OCI-LY3 (cell line): ENCODE measurements around the gene BICDL2.

Source experiments
- H2AFZ ChIP-seq: fragments of 200-600, 300-600 bp; shearing (Covaris generic); 2 replicates; pipeline ENCODE4 v1.6.0; 2014; ENCODE audit warnings: antibody characterized with exemption, low read depth, low read length
- H3K27ac ChIP-seq: fragments of 200-600, 300-600 bp; sonication (generic); 2 replicates; pipeline ENCODE4 v1.5.1; 2014; ENCODE audit warnings: mild to moderate bottlenecking, low read length, moderate library complexity, mixed read lengths
- H3K27me3 ChIP-seq: fragments of 200-600, 300-600 bp; sonication (generic); 2 replicates; pipeline ENCODE4 v1.6.1; 2014; ENCODE audit warnings: low read depth, low read length, mixed read lengths
- H3K36me3 ChIP-seq: fragments of 200-600, 300-600 bp; sonication (generic); replicated peaks from 2 replicates; pipeline ENCODE3; 2014; ENCODE audit warnings: low read depth, low read length, mixed read lengths
- H3K4me1 ChIP-seq: fragments of 300-600, 200-600 bp; sonication (generic); 2 replicates; pipeline ENCODE4 v1.6.1; 2014; ENCODE audit warnings: low read length, mixed read lengths
- H3K4me2 ChIP-seq: fragments of 200-600, 300-600 bp; sonication (generic); 2 replicates; pipeline ENCODE4 v1.6.1; 2014; ENCODE audit warnings: low read length, mixed read lengths
- H3K4me3 ChIP-seq: fragments of 300-600, 200-600 bp; sonication (generic); 2 replicates; pipeline ENCODE4 v1.5.1; 2014; ENCODE audit warnings: antibody characterized with exemption, mild to moderate bottlenecking, low read length, moderate library complexity
- H3K79me2 ChIP-seq: fragments of 300-600, 200-600 bp; shearing (Covaris generic); 2 replicates; pipeline ENCODE4 v1.6.1; 2014; ENCODE audit warnings: mild to moderate bottlenecking, low read length, mixed read lengths
- H3K9ac ChIP-seq: fragments of 300-600, 200-600 bp; shearing (Covaris generic); 2 replicates; pipeline ENCODE4 v1.6.0; 2014; ENCODE audit warnings: mild to moderate bottlenecking, low read length, moderate library complexity
- H3K9me3 ChIP-seq: fragments of 200-600, 300-600 bp; shearing (Covaris generic); 2 replicates; pipeline ENCODE4 v1.6.1; 2014; ENCODE audit warnings: low read length, mixed read lengths; ENCODE audit not compliant: insufficient read depth
- H4K20me1 ChIP-seq: fragments of 200-600, 300-600 bp; sonication (generic); 2 replicates; pipeline ENCODE4 v1.6.1; 2016; ENCODE audit warnings: low read length, mixed read lengths; ENCODE audit not compliant: insufficient read depth
- EZH2phosphoT487 ChIP-seq: fragments of 200-600 bp; shearing (Covaris generic); IDR thresholded peaks from 2 replicates; pipeline ENCODE4 v1.6.1; 2018; ENCODE audit warnings: antibody characterized with exemption, mixed run types, low read depth
- TF ChIP-seq, protein P1 (sequence below): fragments of 200-600, 300-600 bp; sonication (generic); IDR thresholded peaks from 2 replicates; pipeline ENCODE4 v1.5.1; 2014; ENCODE audit warnings: antibody characterized with exemption, low read length, low read depth

The BICDL2 gene

DNA sequence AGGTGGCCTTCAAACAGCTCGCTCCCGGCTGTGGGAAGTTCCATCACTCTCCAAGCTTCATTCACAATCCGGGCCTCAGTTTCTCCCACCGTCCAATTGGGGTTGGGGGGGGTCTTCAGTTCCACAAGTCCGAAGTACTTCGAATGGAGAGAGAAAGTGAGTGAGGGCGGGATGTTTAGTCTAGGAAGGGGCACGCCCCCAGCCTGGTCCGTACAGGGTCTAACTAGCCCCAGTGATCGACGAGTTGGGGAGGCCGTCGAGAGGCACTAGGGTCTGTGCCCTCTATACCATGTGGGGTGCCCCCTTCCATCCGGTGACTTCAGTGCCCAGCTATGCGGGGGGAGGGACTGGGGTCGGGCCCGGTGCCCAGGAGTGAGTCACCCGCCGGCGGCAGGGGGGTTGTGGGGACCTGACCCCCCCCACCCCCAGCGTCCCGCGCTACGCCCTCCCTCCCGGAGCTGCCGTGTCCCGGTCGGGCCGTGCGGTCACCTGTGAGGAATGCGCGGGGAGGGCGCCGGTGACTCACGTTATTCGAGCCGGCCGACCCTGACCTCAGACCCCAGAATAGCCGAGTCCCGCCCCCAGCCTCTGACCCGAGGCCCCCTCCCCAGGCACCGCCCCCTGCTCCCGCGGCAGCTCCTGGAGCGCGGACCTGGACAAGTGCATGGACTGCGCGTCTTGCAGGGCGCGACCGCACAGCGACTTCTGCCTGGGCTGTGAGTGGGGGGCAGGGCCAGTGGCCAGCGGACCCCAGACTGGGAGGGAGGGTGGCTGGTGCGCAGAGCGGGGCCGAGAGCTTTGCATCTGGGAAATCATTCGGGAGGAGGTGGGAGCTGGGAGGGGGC lies 15.9 kb downstream of the BICDL2 start:
- Histone ChIP-seq H4K20me1 (no peaks in the 10 kb centered on the region), H2AFZ (0 out of 2 replicates have a peak overlapping the region, but pooled peaks have one; percentile 39)

DNA sequence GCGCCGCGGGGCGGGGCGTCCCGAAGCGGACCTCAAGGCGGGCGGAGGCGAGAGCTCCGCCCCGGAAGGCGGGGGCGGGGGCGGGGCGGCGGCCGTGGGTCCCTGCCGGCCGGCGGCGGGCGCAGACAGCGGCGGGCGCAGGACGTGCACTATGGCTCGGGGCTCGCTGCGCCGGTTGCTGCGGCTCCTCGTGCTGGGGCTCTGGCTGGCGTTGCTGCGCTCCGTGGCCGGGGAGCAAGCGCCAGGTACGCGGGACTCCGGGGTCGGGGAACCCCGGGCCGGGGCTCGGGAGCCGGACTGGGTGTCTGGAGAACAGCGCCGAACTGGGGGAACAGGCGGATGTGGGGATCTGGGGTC lies 16.5 kb downstream of the BICDL2 start, which contains the start of gene TNFRSF12A:
TNFRSF12A (plus strand) TSS at position 122 of the 357 bp plus-strand sequence; CDS start at position 152, 30 bp downstream.
- Histone ChIP-seq H3K9ac (peak within 1 kb of the TSS; percentile 49), H3K36me3 (no peaks in the 10 kb centered on the region)

More for the DNA sequence above, 15.9 kb downstream of the BICDL2 start:
- Histone ChIP-seq H3K79me2 (no peaks in the 10 kb centered on the region), H3K9me3 (no peaks in the 10 kb centered on the region), H3K36me3 (no peaks in the 10 kb centered on the region), H3K4me3 (peak overlapping the region; percentile 90), H3K4me1 (peaks cover 32% of the 10 kb centered on the region), H3K4me2 (peak overlapping the region; percentile 96), H3K27ac (no peak overlapping the region), H3K9ac (peak overlapping the region; percentile 49), H3K27me3 (no peaks in the 10 kb centered on the region)
- TF ChIP-seq EZH2phosphoT487, result no peak
- TF ChIP-seq, protein P1, sequence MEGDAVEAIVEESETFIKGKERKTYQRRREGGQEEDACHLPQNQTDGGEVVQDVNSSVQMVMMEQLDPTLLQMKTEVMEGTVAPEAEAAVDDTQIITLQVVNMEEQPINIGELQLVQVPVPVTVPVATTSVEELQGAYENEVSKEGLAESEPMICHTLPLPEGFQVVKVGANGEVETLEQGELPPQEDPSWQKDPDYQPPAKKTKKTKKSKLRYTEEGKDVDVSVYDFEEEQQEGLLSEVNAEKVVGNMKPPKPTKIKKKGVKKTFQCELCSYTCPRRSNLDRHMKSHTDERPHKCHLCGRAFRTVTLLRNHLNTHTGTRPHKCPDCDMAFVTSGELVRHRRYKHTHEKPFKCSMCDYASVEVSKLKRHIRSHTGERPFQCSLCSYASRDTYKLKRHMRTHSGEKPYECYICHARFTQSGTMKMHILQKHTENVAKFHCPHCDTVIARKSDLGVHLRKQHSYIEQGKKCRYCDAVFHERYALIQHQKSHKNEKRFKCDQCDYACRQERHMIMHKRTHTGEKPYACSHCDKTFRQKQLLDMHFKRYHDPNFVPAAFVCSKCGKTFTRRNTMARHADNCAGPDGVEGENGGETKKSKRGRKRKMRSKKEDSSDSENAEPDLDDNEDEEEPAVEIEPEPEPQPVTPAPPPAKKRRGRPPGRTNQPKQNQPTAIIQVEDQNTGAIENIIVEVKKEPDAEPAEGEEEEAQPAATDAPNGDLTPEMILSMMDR, result no peak

DNA sequence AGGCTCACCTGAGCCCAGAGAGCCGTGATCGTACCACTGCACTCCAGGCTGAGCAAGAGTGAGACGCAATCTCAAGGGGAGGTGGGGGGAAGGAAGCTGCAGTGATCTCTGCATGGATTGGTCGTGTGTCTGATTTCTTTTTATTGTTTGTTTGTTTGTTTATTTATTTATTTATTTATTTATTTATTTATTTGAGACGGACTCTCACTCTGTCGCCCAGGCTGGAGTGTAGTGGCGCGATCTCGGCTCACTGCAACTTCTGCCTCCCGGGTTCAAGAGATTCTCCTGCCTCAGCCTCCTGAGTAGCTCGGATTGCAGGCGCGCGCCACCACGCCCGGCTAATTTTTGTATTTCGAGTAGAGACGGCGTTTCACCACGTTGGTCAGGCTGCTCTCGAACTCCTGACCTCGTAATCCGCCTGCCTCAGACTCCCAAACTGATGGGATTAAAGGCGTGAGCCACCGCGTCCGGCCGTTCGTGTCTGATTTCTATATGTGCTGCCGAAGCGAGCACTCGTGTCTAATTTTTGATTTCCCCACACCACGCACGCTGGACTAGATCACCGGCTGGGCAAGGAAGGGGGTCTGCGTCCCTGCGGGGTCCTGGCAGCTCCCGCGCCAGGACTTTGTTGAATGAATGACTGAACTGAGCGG lies 17.0 kb downstream of the BICDL2 start:
- no peak overlapping the region for H3K27ac ChIP-seq
- no peaks in the 10 kb centered on the region for H3K27me3 ChIP-seq
- H2AFZ ChIP-seq, result peak overlapping the region; percentile 86; the same call in 1 of the 2 replicates
- no peak overlapping the region; the same call in 1 of the 2 replicates for H3K9ac ChIP-seq
- peak overlapping the region; percentile 90 for H3K4me3 ChIP-seq
- H3K36me3 ChIP-seq, result no peaks in the 10 kb centered on the region
- H3K4me2 ChIP-seq, result peak overlapping the region; percentile 96
- no peaks in the 10 kb centered on the region for H4K20me1 ChIP-seq
- no peaks in the 10 kb centered on the region for H3K79me2 ChIP-seq
- peaks cover 32% of the 10 kb centered on the region for H3K4me1 ChIP-seq
- TF ChIP-seq, protein P1, result no peak
- no peak for TF ChIP-seq EZH2phosphoT487
- H3K9me3 ChIP-seq, result no peaks in the 10 kb centered on the region

More for the DNA sequence above, 16.5 kb downstream of the BICDL2 start, which contains the start of gene TNFRSF12A:
- H3K27me3 ChIP-seq, result no peaks in the 10 kb centered on the region
- H3K4me3 ChIP-seq, result peak within 1 kb of the TSS; percentile 90
- peak within 1 kb of the TSS; percentile 96 for H3K4me2 ChIP-seq
- H3K4me1 ChIP-seq, result peaks cover 32% of the 10 kb centered on the region
- no peak within 1 kb of the TSS for H3K27ac ChIP-seq
- no peaks in the 10 kb centered on the region for H3K9me3 ChIP-seq
- no peaks in the 10 kb centered on the region for H3K79me2 ChIP-seq
- H2AFZ ChIP-seq, result peak within 1 kb of the TSS; percentile 86; the same call in 1 of the 2 replicates
- H4K20me1 ChIP-seq, result no peaks in the 10 kb centered on the region
- no peak for TF ChIP-seq EZH2phosphoT487

DNA sequence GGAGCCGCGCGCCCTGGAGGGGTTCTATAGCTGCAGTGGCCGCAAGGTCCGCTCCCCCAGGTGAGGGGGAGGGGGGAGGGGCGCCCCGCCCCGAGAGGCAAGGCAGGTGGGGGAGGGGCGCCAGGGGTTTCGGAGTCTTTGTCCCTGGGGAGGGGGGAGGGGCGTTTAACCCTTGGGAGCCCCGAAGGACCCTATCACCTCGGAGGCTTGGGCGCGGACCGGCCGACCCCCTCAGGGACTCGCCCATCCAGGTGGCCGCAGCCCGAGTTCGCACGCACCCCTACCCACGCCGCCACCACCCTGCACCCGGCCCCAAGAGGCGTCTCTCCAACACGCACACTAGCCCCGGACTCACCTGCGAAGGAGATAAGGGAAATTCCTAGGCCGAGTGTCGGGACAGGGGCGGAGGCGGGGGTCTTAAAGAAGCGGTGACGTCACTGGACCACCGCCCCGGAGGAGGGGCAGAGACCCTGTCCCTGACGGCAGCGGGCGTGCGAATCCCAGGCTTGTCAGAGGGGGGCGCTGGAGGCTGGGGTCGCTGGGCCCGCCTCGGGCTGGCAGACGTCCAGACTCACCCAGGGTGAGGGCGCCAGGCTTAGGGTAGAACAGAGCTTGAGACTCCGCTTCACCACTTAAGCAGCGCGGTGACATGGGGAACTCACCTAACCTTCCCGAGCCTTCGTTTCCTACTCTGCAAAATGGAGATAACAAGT lies 18.8 kb downstream of the BICDL2 start, which contains the start of gene CLDN6:
CLDN6 (minus strand) TSS at position 390 of the 713 bp plus-strand sequence. CDS start 2,162 bp downstream, outside the sequence.
- peaks cover 27% of the 10 kb centered on the region for H3K4me1 ChIP-seq
- TF ChIP-seq, protein P1, result 0 out of 2 replicates have a peak, but pooled peaks have one; percentile 11
- TF ChIP-seq EZH2phosphoT487, result no peak
- H3K36me3 ChIP-seq, result no peaks in the 10 kb centered on the region
- no peak within 1 kb of the TSS for H3K4me3 ChIP-seq
- no peak within 1 kb of the TSS for H3K4me2 ChIP-seq
- H3K9me3 ChIP-seq, result no peaks in the 10 kb centered on the region
- H3K9ac ChIP-seq, result no peak within 1 kb of the TSS
- H3K79me2 ChIP-seq, result no peaks in the 10 kb centered on the region
- H4K20me1 ChIP-seq, result no peaks in the 10 kb centered on the region
- no peak within 1 kb of the TSS for H2AFZ ChIP-seq
- no peak within 1 kb of the TSS for H3K27ac ChIP-seq
- no peaks in the 10 kb centered on the region for H3K27me3 ChIP-seq
